G401 (cell line): ENCODE measurements around the gene DISP2. TPM values are rescaled to one million over a fixed set of nuclear protein-coding genes. Genes with fewer than 3 reads are reported as not detected.

ENCODE experiments used
- DNase-seq: peaks from one replicate; pipeline ENCODE4 v3.0.0-alpha.2; 2015; ENCODE audit warnings: low spot score
- in situ Hi-C: cut with HindIII; loops from 2 replicates; pipeline ENCODE4 v1.10.0; 2016; ENCODE audit warnings: low sequenced_read_pairs, mixed read lengths
- total RNA-seq: library from RNA; depleted of rRNA; stranded (reverse); fragments of >200 nt; shearing (Covaris generic); gene quantifications from 2 replicates; pipeline ENCODE4 v1.2.3, GENCODE V29; 2014; rRNA removed

DISP2 gene
- 1.0 and 3.1 TPM in 2 replicates for total RNA-seq

GRCh38 chr15:40357723-40358470, at the start of gene DISP2:
DISP2 (plus strand) TSS chr15:40358219; CDS start chr15:40358322, 103 bp downstream.
- in situ Hi-C loops: no loop called here
- DNase-seq: peak; percentile 90

- in situ Hi-C loops: no loop called here
Measured at GRCh38 chr15:40309344-40309862, 48.6 kb upstream of the DISP2 start.

GRCh38 chr15:40310001-40310959, 47.7 kb upstream of the DISP2 start:
- in situ Hi-C loops: no loop called here
- no peak for DNase-seq

More at GRCh38 chr15:40309344-40309862, 48.6 kb upstream of the DISP2 start:
- no peak for DNase-seq

GRCh38 chr15:40310993-40311392, 47.0 kb upstream of the DISP2 start:
- DNase-seq: no peak
- in situ Hi-C loops: no loop called here

GRCh38 chr15:40312370-40313158, 45.5 kb upstream of the DISP2 start:
- DNase-seq: no peak
- in situ Hi-C loops: no loop called here

- in situ Hi-C loops: no loop called here
- peak; percentile 87 for DNase-seq
Measured at GRCh38 chr15:40313531-40314398, 44.3 kb upstream of the DISP2 start.

- in situ Hi-C loops: no loop called here
- no peak for DNase-seq
Measured at GRCh38 chr15:40314723-40315276, 43.2 kb upstream of the DISP2 start.

GRCh38 chr15:40316931-40317330, 41.1 kb upstream of the DISP2 start:
- in situ Hi-C loops: no loop called here

GRCh38 chr15:40317580-40317979, 40.4 kb upstream of the DISP2 start:
- in situ Hi-C loops: no loop called here
- no peak for DNase-seq

More at GRCh38 chr15:40316931-40317330, 41.1 kb upstream of the DISP2 start:
- no peak for DNase-seq

GRCh38 chr15:40320409-40320808, 37.6 kb upstream of the DISP2 start:
- in situ Hi-C loops: no loop called here
- peak; percentile 64 for DNase-seq

- in situ Hi-C loops: no loop called here
- peak; percentile 91 for DNase-seq
Measured at GRCh38 chr15:40320931-40321371, 37.1 kb upstream of the DISP2 start.

GRCh38 chr15:40322531-40323238, 35.3 kb upstream of the DISP2 start:
- DNase-seq: peak; percentile 63
- in situ Hi-C loops: no loop called here

GRCh38 chr15:40323239-40323952, 34.6 kb upstream of the DISP2 start, which contains the start of gene INAFM2:
INAFM2 (plus strand) TSS chr15:40323692; CDS start chr15:40324056, 364 bp downstream.
- peak; percentile 92 for DNase-seq
- in situ Hi-C loops: no loop called here

GRCh38 chr15:40323953-40324937, 33.8 kb upstream of the DISP2 start:
- in situ Hi-C loops: no loop called here
- no peak for DNase-seq

GRCh38 chr15:40325188-40325587, 32.8 kb upstream of the DISP2 start:
- in situ Hi-C loops: no loop called here
- DNase-seq: peak; percentile 71
